Natural killer cell (primary cell): ENCODE data around the gene CREB5. TPM values are rescaled to one million over a fixed set of nuclear protein-coding genes. Genes with fewer than 3 reads are reported as not detected.

Experiments
- ATAC-seq, 3 donors: fragments of 150-1000 bp in 2 of 3; fragments of 200-7000 bp in 1 of 3; cut with Tn5 transposase; 1 replicate in 1 of 3; 2 replicates in 2 of 3; pipeline ENCODE4 v1.10.0; 2021; ENCODE audit warnings: mild to moderate bottlenecking in 2 of 3, moderate library complexity in 2 of 3
- DNase-seq, 2 donors: peaks; one replicate each; pipeline versions ENCODE4 v3.0.0 to v3.0.0-alpha.2; 2013 to 2021; ENCODE audit warnings: mixed read lengths in 1 of 2
- H3K27ac ChIP-seq: one replicate; pipeline ENCODE4 v1.5.1; 2013; ENCODE audit warnings: mild to moderate bottlenecking, low read length
- H3K27me3 ChIP-seq: one replicate; pipeline ENCODE4 v1.6.1; 2013; ENCODE audit warnings: low read length; ENCODE audit not compliant: control insufficient read depth, insufficient read depth
- H3K36me3 ChIP-seq: one replicate; pipeline ENCODE4 v1.6.1; 2013; ENCODE audit warnings: low read length; ENCODE audit not compliant: control insufficient read depth, insufficient read depth
- H3K4me1 ChIP-seq: one replicate; pipeline ENCODE4 v1.6.1; 2013; ENCODE audit warnings: low read length; ENCODE audit not compliant: control insufficient read depth, insufficient read depth
- H3K4me3 ChIP-seq: one replicate; pipeline ENCODE4 v1.5.1; 2013; ENCODE audit warnings: low read length
- H3K9me3 ChIP-seq: one replicate; pipeline ENCODE4 v1.6.1; 2013; ENCODE audit warnings: low read length; ENCODE audit not compliant: control insufficient read depth, insufficient read depth
- H3K27ac Mint-ChIP-seq, 2 donors: one replicate each; pipeline ENCODE4 v1.8.0; 2022; ENCODE audit warnings: mild to moderate bottlenecking in 2 of 2, mixed read lengths in 2 of 2, moderate library complexity in 1 of 2
- H3K27me3 Mint-ChIP-seq, 2 donors: one replicate each; pipeline ENCODE4 v1.8.0; 2022; ENCODE audit warnings: low read depth in 2 of 2, mixed read lengths in 2 of 2
- H3K36me3 Mint-ChIP-seq: one replicate; pipeline ENCODE4 v1.8.0; 2022; ENCODE audit warnings: mixed read lengths
- H3K4me1 Mint-ChIP-seq, 2 donors: one replicate each; pipeline ENCODE4 v1.8.0; 2022; ENCODE audit warnings: mixed read lengths in 2 of 2
- H3K4me3 Mint-ChIP-seq: one replicate; pipeline ENCODE4 v1.8.0; 2022; ENCODE audit warnings: mild to moderate bottlenecking, moderate library complexity, mixed read lengths
- H3K9me3 Mint-ChIP-seq, 2 donors: one replicate each; pipeline ENCODE4 v1.8.0; 2022; ENCODE audit warnings: mixed read lengths in 2 of 2
- CTCF ChIP-seq: fragments of 200-600 bp; IDR thresholded peaks from one replicate; pipeline ENCODE4 v1.8.0; 2022; ENCODE audit warnings: antibody characterized with exemption
- WGBS: methylation state at CpG from one replicate; pipeline ENCODE4 v1.1.7; 2013; ENCODE audit warnings: missing lambda C conversion rate; ENCODE audit not compliant: insufficient coverage; 5-methylcytosine and 5-hydroxymethylcytosine counted together
- intact Hi-C: fragments of 100-400 bp; cut with micrococcal nuclease; formaldehyde crosslinking; loops from one replicate; pipeline ENCODE4 v1.14.2; 2022
- total RNA-seq, 4 donors: library from RNA; stranded (reverse); fragments of 120-200 nt in 1 of 4; gene quantifications; one replicate each; pipeline versions ENCODE4 v1.2.3 to v1.2.4, GENCODE V29; 2013 to 2022

The CREB5 gene
- total RNA-seq, 3 donors from 2014 or later (not counting 1 experiment from before 2014, with no cell fraction given): 0.52 to 7.0 (median 0.89) TPM

GRCh38 chr7:28572321-28573058 lies 160.2 kb downstream of the CREB5 start:
- Histone ChIP-seq H3K4me3 (no peak overlapping the region), H3K27ac (no peak overlapping the region), H3K4me1 (no peaks in the 10 kb centered on the region), H3K36me3 (no peaks in the 10 kb centered on the region), H3K27me3 (no peaks in the 10 kb centered on the region), H3K9me3 (no peaks in the 10 kb centered on the region)
- Mint-ChIP-seq H3K36me3 (no peaks in the 10 kb centered on the region), H3K4me1 (no peaks in the 10 kb centered on the region), H3K27me3 (peaks cover 13 to 37% of the 10 kb centered on the region in 2 donors), H3K27ac (no peak overlapping the region), H3K4me3 (no peak overlapping the region), H3K9me3 (no peaks in the 10 kb centered on the region)
- WGBS: 75% methylated on average over 4 of the region's 5 CpGs
- intact Hi-C loops: no loop called here
- DNase-seq (no peak), ATAC-seq (no peak)
- TF ChIP-seq CTCF: no peak

GRCh38 chr7:28573059-28573553 lies 160.8 kb downstream of the CREB5 start:
- Mint-ChIP-seq H3K9me3 (no peaks in the 10 kb centered on the region), H3K27me3 (peaks cover 13 to 37% of the 10 kb centered on the region in 2 donors), H3K4me1 (no peaks in the 10 kb centered on the region), H3K27ac (no peak overlapping the region), H3K36me3 (no peaks in the 10 kb centered on the region), H3K4me3 (no peak overlapping the region)
- ATAC-seq (no peak), DNase-seq (no peak)
- Histone ChIP-seq H3K9me3 (no peaks in the 10 kb centered on the region), H3K4me1 (no peaks in the 10 kb centered on the region), H3K36me3 (no peaks in the 10 kb centered on the region), H3K27me3 (no peaks in the 10 kb centered on the region), H3K27ac (no peak overlapping the region), H3K4me3 (no peak overlapping the region)
- no peak for TF ChIP-seq CTCF
- intact Hi-C loops: no loop called here
- 45% methylated on average over 3 of the region's 6 CpGs for WGBS

- Mint-ChIP-seq H3K36me3 (no peaks in the 10 kb centered on the region), H3K4me1 (no peaks in the 10 kb centered on the region), H3K27ac (no peak overlapping the region), H3K27me3 (peaks cover 13 to 37% of the 10 kb centered on the region in 2 donors), H3K4me3 (no peak overlapping the region), H3K9me3 (no peaks in the 10 kb centered on the region)
- DNase-seq (no peak), ATAC-seq (no peak)
- 72% methylated on average over 4 of the region's 6 CpGs for WGBS
- Histone ChIP-seq H3K36me3 (no peaks in the 10 kb centered on the region), H3K27ac (no peak overlapping the region), H3K27me3 (no peaks in the 10 kb centered on the region), H3K4me1 (no peaks in the 10 kb centered on the region), H3K4me3 (no peak overlapping the region), H3K9me3 (no peaks in the 10 kb centered on the region)
- TF ChIP-seq CTCF: no peak
- intact Hi-C loops: no loop called here
Observed at GRCh38 chr7:28573651-28574301, 161.5 kb downstream of the CREB5 start.
